ENCODE measurements around the gene ENC1.

The ENC1 gene

GRCh38 chr5:74638544-74638969, 2.0 kb downstream of the ENC1 start:
- no peak for DNase-seq (ENCODE audit: low read depth)
- TF ChIP-seq CTCF (IDR thresholded peaks at IDR 0.05; ENCODE audit: insufficient read depth, low read depth, low read length, missing control alignments): no peak
- H3K4me3 ChIP-seq (ENCODE audit: low read length): peak overlapping the region; percentile 2

GRCh38 chr5:74636552-74636951, 4.0 kb downstream of the ENC1 start:
- peak; percentile 75 for DNase-seq (ENCODE audit: low read depth)
- no peak for TF ChIP-seq CTCF (IDR thresholded peaks at IDR 0.05; ENCODE audit: insufficient read depth, low read depth, low read length, missing control alignments)
- no peak overlapping the region for H3K4me3 ChIP-seq (ENCODE audit: low read length)

- no peak for TF ChIP-seq CTCF (IDR thresholded peaks at IDR 0.05; ENCODE audit: insufficient read depth, low read depth, low read length, missing control alignments)
- H3K4me3 ChIP-seq (ENCODE audit: low read length): no peak overlapping the region
- DNase-seq (ENCODE audit: low read depth): no peak
Observed at GRCh38 chr5:74636149-74636548, 4.4 kb downstream of the ENC1 start.

- H3K4me3 ChIP-seq (ENCODE audit: low read length): no peak overlapping the region
- no peak for DNase-seq (ENCODE audit: low read depth)
- no peak for TF ChIP-seq CTCF (IDR thresholded peaks at IDR 0.05; ENCODE audit: insufficient read depth, low read depth, low read length, missing control alignments)
Observed at GRCh38 chr5:74634611-74635286, 5.8 kb downstream of the ENC1 start.

GRCh38 chr5:74633695-74634094, 6.8 kb downstream of the ENC1 start:
- H3K4me3 ChIP-seq (ENCODE audit: low read length): no peak overlapping the region
- no peak for TF ChIP-seq CTCF (IDR thresholded peaks at IDR 0.05; ENCODE audit: insufficient read depth, low read depth, low read length, missing control alignments)
- no peak for DNase-seq (ENCODE audit: low read depth)

- DNase-seq (ENCODE audit: low read depth): peak; percentile 92
Observed at GRCh38 chr5:74632947-74633356, 7.6 kb downstream of the ENC1 start.

More at GRCh38 chr5:74632947-74633356, 7.6 kb downstream of the ENC1 start:
- H3K4me3 ChIP-seq (ENCODE audit: low read length): no peak overlapping the region
- no peak for TF ChIP-seq CTCF (IDR thresholded peaks at IDR 0.05; ENCODE audit: insufficient read depth, low read depth, low read length, missing control alignments)
